Measurements from ENCODE around the gene CTTNBP2.

CTTNBP2 gene

DNA sequence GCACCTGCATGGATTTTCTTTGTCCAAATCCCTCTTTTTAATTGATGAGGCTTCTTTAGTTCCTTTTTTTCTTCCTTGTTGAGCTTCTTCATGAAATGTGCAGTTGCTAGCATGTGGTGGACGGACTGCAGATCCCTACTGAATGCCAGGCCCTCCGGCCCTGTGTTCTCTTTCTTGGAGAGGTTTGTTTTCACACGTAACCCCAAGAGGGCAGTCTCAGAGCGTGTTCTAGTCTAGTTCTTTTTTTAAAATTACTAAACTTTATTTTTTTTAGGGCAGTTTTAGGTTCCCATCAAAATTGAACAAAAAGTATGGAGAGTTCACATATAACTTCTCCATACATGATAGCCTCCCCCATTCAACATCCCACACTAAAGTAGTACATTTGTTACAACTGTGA, 203.4 kb downstream of the CTTNBP2 start:
- H3K9me3 ChIP-seq (replicated peaks in 1 of 11): no peaks in the 10 kb centered on the region
- no peak overlapping the region for H3K9ac ChIP-seq
- no peak for TF ChIP-seq Cebpa-rat (IDR thresholded peaks at IDR 0.05)
- no peak overlapping the region for H3K4me3 ChIP-seq
- H3K4me1 ChIP-seq: no peaks in the 10 kb centered on the region
- H3K36me3 ChIP-seq: no peaks in the 10 kb centered on the region
- H3K27ac ChIP-seq: no peak overlapping the region
- no peak overlapping the region for H3K4me2 ChIP-seq
- no peaks in the 10 kb centered on the region for H3K27me3 ChIP-seq
- no peaks in the 10 kb centered on the region for H4K20me1 ChIP-seq

DNA sequence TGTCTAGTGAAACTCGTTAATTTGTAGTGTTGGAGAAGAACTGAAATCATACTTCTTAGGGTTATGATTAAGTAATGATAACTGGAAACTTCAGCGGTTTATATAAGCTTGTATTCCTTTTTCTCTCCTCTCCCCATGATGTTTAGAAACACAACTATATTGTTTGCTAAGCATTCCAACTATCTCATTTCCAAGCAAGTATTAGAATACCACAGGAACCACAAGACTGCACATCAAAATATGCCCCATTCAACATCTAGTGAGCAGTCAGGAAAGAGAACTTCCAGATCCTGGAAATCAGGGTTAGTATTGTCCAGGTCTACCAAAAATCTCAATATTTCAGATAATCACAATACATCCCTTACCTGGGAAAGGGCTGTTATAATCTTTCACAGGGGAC, 205.8 kb downstream of the CTTNBP2 start:
- no peak for TF ChIP-seq Cebpa-rat (IDR thresholded peaks at IDR 0.05)
- H3K27ac ChIP-seq: no peak overlapping the region

GRCh38 chr7:117666689-117667088, 206.6 kb downstream of the CTTNBP2 start:
- TF ChIP-seq Cebpa-rat (IDR thresholded peaks at IDR 0.05): no peak
- no peaks in the 10 kb centered on the region for H3K36me3 ChIP-seq
- no peaks in the 10 kb centered on the region for H3K9me3 ChIP-seq (replicated peaks in 1 of 11)
- no peak overlapping the region for H3K4me2 ChIP-seq
- H3K4me3 ChIP-seq: no peak overlapping the region
- no peaks in the 10 kb centered on the region for H3K4me1 ChIP-seq
- no peaks in the 10 kb centered on the region for H4K20me1 ChIP-seq
- H3K27ac ChIP-seq: no peak overlapping the region
- H3K27me3 ChIP-seq: no peaks in the 10 kb centered on the region
- no peak overlapping the region for H3K9ac ChIP-seq

More for the DNA sequence above, 205.8 kb downstream of the CTTNBP2 start:
- H3K27me3 ChIP-seq: no peaks in the 10 kb centered on the region
- H4K20me1 ChIP-seq: no peaks in the 10 kb centered on the region
- H3K4me1 ChIP-seq: no peaks in the 10 kb centered on the region
- H3K4me3 ChIP-seq: no peak overlapping the region
- no peaks in the 10 kb centered on the region for H3K9me3 ChIP-seq (replicated peaks in 1 of 11)
- H3K9ac ChIP-seq: no peak overlapping the region
- H3K4me2 ChIP-seq: no peak overlapping the region
- no peaks in the 10 kb centered on the region for H3K36me3 ChIP-seq

GRCh38 chr7:117666031-117666430, 207.2 kb downstream of the CTTNBP2 start:
- no peak for TF ChIP-seq Cebpa-rat (IDR thresholded peaks at IDR 0.05)
- Histone ChIP-seq H3K27ac (no peak overlapping the region), H3K36me3 (no peaks in the 10 kb centered on the region), H3K9me3 (replicated peaks in 1 of 11) (no peaks in the 10 kb centered on the region), H3K4me3 (no peak overlapping the region), H3K9ac (no peak overlapping the region), H3K4me2 (no peak overlapping the region), H3K27me3 (no peaks in the 10 kb centered on the region), H4K20me1 (no peaks in the 10 kb centered on the region), H3K4me1 (no peaks in the 10 kb centered on the region)

GRCh38 chr7:117665368-117665767, 207.9 kb downstream of the CTTNBP2 start:
- no peaks in the 10 kb centered on the region for H3K36me3 ChIP-seq
- H3K27ac ChIP-seq: no peak overlapping the region
- no peaks in the 10 kb centered on the region for H3K9me3 ChIP-seq (replicated peaks in 1 of 11)
- no peaks in the 10 kb centered on the region for H3K4me1 ChIP-seq
- TF ChIP-seq Cebpa-rat (IDR thresholded peaks at IDR 0.05): no peak
- no peak overlapping the region for H3K4me3 ChIP-seq
- no peak overlapping the region for H3K9ac ChIP-seq
- no peak overlapping the region for H3K4me2 ChIP-seq
- H4K20me1 ChIP-seq: no peaks in the 10 kb centered on the region
- no peaks in the 10 kb centered on the region for H3K27me3 ChIP-seq

DNA sequence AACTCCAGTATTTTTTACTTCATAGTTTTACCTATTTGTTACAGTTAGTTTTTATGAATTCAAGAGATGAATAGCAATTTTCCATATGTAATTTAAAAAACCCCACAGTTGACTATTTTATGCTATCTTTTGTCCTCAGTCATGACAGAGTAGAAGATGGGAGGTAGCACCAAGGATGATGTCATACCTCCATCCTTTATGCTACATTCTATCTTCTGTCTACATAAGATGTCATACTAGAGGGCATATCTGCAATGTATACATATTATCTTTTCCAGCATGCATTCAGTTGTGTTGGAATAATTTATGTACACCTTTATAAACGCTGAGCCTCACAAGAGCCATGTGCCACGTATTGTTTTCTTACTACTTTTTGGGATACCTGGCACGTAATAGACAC, 209.2 kb downstream of the CTTNBP2 start:
- H3K9me3 ChIP-seq (replicated peaks in 1 of 11): no peaks in the 10 kb centered on the region
- no peaks in the 10 kb centered on the region for H4K20me1 ChIP-seq
- H3K9ac ChIP-seq: no peak overlapping the region
- no peak overlapping the region for H3K27ac ChIP-seq
- no peaks in the 10 kb centered on the region for H3K4me1 ChIP-seq
- H3K27me3 ChIP-seq: no peaks in the 10 kb centered on the region
- TF ChIP-seq Cebpa-rat (IDR thresholded peaks at IDR 0.05): no peak
- H3K4me2 ChIP-seq: no peak overlapping the region
- H3K36me3 ChIP-seq: no peaks in the 10 kb centered on the region
- H3K4me3 ChIP-seq: no peak overlapping the region

GRCh38 chr7:117661328-117661727, 211.9 kb downstream of the CTTNBP2 start:
- Histone ChIP-seq H4K20me1 (no peaks in the 10 kb centered on the region), H3K27ac (no peak overlapping the region), H3K36me3 (no peaks in the 10 kb centered on the region), H3K4me3 (no peak overlapping the region), H3K9me3 (replicated peaks in 1 of 11) (no peaks in the 10 kb centered on the region), H3K4me2 (no peak overlapping the region), H3K4me1 (no peaks in the 10 kb centered on the region), H3K9ac (no peak overlapping the region), H3K27me3 (no peaks in the 10 kb centered on the region)
- no peak for TF ChIP-seq Cebpa-rat (IDR thresholded peaks at IDR 0.05)

Measured in BLaER1 treated with 17β-estradiol and CSF1 and Interleukin-3, amounts not matched to agents 10 nM and 100 nM (cell line).